ENCODE results near the gene MAP3K21.

The MAP3K21 gene

GRCh38 chr1:233389893-233390292, 62.4 kb downstream of the MAP3K21 start:
- DNase-seq (ENCODE audit: low read depth): no peak

GRCh38 chr1:233390842-233391737, 63.6 kb downstream of the MAP3K21 start:
- no peak for DNase-seq (ENCODE audit: low read depth)

GRCh38 chr1:233393084-233393840, 65.7 kb downstream of the MAP3K21 start:
- no peak for DNase-seq (ENCODE audit: low read depth)

GRCh38 chr1:233393926-233394680, 66.6 kb downstream of the MAP3K21 start:
- no peak for DNase-seq (ENCODE audit: low read depth)

- DNase-seq (ENCODE audit: low read depth): no peak
These were observed 67.6 kb downstream of the MAP3K21 start for GRCh38 chr1:233394860-233395717.

GRCh38 chr1:233395863-233396646, 68.5 kb downstream of the MAP3K21 start:
- DNase-seq (ENCODE audit: low read depth): no peak

GRCh38 chr1:233406339-233406960, 78.9 kb downstream of the MAP3K21 start:
- no peak for DNase-seq (ENCODE audit: low read depth)

GRCh38 chr1:233406994-233407631, 79.6 kb downstream of the MAP3K21 start:
- no peak for DNase-seq (ENCODE audit: low read depth)

GRCh38 chr1:233409540-233409939, 82.0 kb downstream of the MAP3K21 start:
- DNase-seq (ENCODE audit: low read depth): no peak

- DNase-seq (ENCODE audit: low read depth): no peak
These were observed 83.4 kb downstream of the MAP3K21 start for GRCh38 chr1:233410906-233411305.

- no peak for DNase-seq (ENCODE audit: low read depth)
These were observed 85.3 kb downstream of the MAP3K21 start for GRCh38 chr1:233412812-233413211.

GRCh38 chr1:233421293-233421692, 93.8 kb downstream of the MAP3K21 start:
- no peak for DNase-seq (ENCODE audit: low read depth)

- DNase-seq (ENCODE audit: low read depth): no peak
These were observed 97.3 kb downstream of the MAP3K21 start for GRCh38 chr1:233424779-233425178.

- DNase-seq (ENCODE audit: low read depth): no peak
These were observed 100.4 kb downstream of the MAP3K21 start for GRCh38 chr1:233427907-233428306.

GRCh38 chr1:233431753-233432403, 104.4 kb downstream of the MAP3K21 start:
- no peak for DNase-seq (ENCODE audit: low read depth)

GRCh38 chr1:233432916-233433315, 105.4 kb downstream of the MAP3K21 start:
- DNase-seq (ENCODE audit: low read depth): no peak

- DNase-seq (ENCODE audit: low read depth): no peak
These were observed 106.1 kb downstream of the MAP3K21 start for GRCh38 chr1:233433436-233434210.
